Kidney tubule cell (primary cell): ENCODE results near the gene PKP1.

Experiments
- DNase-seq: peaks from one replicate; pipeline ENCODE4 v3.0.0-alpha.2; 2018; ENCODE audit warnings: low spot score

The PKP1 gene

DNA sequence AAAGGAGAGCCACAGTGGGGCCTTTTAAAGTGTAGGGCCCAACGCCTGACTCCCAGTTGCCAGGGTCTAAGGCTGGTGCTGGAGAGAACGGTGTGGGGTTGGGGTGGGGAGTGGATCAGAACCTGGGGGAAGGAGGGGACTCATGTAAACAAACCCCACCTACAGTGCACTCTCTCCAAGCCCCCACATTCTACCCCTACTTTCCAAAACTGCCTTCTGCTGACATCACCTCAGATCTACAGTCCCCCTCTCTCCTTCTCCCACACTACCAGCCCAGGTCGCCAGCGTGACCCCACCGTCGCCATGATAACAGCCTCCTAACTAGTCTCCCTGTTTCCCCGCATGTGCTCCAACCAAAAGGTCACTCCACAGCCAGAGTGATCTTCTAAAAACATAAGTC, 67.6 kb downstream of the PKP1 start:
- DNase-seq = no peak

GRCh38 chr1:201351617-201352016, 68.3 kb downstream of the PKP1 start:
- no peak for DNase-seq

DNA sequence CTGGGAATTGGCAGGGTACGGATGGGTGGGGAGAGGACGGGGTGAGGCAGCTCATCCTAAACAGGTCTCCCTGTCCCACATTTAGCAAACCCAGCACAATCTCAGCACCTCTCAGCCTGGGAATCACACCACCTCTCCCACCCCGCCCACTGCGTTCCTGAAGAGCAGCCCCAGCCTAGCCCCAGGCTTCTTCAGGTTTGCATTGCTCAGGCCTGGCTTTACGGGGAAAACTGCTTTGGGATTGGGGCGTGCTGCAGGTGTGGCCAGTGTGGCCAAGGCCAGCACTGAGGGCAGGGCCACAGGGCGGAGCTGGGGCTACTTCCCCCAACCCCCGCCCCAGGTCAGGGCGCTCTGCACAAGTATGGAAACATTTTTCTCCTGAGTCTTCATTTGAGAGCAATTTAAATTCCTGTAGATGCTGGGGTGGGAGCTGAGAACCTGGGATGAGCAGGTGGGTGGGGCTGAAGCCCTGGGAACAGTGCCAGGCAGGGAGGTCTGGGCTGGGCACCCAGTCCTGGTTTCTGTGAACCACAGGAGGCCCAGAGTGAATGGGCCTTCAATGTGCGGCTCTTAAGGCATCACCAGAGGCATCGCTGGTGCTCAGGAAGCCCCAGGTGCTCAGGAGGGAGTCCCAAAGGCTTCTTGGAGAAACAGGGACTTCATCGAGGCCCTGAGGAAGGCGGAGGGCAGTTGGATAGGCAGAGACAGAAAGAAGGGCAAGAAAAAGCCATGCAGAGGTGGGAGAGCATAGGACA, 70.1 kb downstream of the PKP1 start:
- no peak for DNase-seq

GRCh38 chr1:201354151-201354900, 71.0 kb downstream of the PKP1 start:
- DNase-seq = no peak

DNA sequence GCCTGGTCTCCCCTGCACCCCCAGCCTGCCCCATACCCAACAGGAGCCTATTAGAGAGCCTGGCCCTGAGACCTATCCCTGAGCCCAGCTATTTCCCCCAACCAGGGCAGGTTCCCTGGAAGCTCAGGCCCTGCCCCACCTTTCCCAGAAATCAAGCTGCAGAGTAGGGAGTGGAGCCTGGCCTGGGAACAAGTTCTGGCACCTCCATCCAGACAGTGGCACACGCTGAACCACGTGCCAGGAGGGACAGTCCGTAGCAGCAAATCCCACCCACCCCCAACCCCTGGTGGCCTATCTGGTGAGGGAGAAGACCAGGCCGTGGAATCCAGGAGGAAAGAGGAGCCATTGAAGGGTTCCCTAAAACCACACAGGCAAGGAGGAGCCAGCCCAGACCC, 71.6 kb downstream of the PKP1 start:
- no peak for DNase-seq

- DNase-seq = no peak
These were observed 72.2 kb downstream of the PKP1 start for GRCh38 chr1:201355471-201355870.

GRCh38 chr1:201356236-201356635, 72.9 kb downstream of the PKP1 start:
- DNase-seq = no peak

DNA sequence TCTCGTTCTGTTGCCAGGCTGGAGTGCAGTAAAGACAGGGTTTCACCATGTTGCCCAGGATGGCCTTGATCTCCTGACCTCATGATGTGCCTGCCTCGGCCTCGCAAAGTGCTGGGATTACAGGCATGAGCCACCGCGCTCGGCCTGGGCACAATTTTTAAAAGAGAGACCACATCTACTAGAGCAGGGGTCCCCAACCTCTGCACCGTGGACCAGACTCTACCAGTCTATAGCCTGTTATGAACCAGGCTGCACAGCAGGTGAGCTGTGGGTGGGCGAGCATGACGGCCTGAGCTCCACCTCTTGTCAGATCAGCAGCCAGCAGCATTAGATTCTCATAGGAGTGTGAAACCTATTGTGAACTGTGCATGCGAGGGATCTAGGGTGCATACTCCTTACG, 73.4 kb downstream of the PKP1 start:
- no peak for DNase-seq

- no peak for DNase-seq
These were observed 73.9 kb downstream of the PKP1 start for GRCh38 chr1:201357211-201357610.

DNA sequence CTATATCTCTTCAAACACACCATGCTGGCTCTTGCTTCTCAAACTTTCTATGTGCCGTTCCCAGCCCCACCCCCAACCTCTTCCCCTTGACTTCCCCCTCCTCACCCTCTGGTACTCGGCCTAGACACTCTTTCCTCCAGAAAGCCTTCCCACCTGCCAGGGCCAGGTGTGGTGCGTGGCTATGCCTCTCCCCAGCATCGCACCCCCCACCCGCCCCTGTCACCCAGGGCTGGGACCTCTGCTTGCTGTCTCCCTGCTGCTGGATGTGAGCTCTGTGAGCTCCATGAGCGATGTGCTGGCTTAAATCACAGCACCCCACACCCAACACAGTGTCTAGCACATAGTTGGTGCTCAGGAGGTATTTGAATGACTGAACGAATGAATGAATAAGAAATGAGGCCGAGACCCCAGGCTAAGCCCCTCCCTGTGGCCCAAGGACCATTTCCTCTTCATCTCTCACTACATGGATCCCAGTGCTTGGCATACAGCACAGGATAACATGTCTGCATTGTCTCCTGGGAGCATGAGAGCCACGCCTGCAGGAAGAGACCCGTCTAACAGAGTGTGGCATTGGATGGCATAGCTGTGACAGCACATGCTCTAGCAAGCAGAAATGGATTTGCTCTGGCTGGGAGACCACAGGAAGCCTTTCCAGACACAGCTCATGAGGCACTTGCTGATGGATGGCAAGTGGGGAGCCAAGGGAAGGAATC, 74.5 kb downstream of the PKP1 start:
- no peak for DNase-seq

- peak; percentile 8 for DNase-seq
These were observed 75.3 kb downstream of the PKP1 start for GRCh38 chr1:201358596-201358995.

- DNase-seq = no peak
These were observed 75.9 kb downstream of the PKP1 start for GRCh38 chr1:201359031-201359872.

DNA sequence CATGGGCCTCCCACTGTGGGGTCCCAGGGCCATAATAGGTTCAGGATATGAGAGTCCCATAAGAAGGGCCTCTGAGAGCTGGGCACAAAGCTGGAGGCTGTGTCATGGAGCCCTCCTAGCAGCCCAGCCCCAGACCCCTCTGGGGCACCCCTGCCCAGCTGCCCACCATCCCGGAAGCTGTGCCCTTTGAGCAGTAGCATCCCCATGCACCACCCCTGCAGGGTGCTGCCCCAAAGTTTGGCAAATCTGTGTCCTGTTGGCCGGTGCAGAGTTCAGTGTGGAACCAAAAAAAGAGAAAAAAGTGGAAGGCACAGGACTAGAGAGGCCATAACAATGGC, 76.5 kb downstream of the PKP1 start:
- DNase-seq = no peak

DNA sequence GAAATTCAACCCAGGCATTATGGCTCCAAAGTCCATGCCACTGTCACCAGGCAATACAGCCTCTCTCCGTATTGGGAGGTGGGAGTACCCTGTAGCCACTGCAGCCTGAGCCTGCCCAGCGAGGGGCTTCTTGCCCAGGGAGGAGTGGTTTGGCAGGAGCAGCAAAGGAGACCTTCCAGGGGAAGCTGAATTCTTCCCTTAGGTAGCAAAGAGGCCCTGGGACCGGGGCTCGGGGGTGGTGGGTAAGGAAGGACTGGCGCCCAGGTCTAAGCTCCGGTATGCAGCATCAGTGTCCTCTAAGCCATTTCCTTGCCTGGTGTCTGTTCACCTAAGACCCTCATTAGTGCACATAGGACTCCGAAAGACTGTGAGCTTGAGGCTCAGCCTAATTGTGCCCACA, 77.2 kb downstream of the PKP1 start:
- DNase-seq = no peak

- no peak for DNase-seq
These were observed 77.8 kb downstream of the PKP1 start for GRCh38 chr1:201360901-201361651.

DNA sequence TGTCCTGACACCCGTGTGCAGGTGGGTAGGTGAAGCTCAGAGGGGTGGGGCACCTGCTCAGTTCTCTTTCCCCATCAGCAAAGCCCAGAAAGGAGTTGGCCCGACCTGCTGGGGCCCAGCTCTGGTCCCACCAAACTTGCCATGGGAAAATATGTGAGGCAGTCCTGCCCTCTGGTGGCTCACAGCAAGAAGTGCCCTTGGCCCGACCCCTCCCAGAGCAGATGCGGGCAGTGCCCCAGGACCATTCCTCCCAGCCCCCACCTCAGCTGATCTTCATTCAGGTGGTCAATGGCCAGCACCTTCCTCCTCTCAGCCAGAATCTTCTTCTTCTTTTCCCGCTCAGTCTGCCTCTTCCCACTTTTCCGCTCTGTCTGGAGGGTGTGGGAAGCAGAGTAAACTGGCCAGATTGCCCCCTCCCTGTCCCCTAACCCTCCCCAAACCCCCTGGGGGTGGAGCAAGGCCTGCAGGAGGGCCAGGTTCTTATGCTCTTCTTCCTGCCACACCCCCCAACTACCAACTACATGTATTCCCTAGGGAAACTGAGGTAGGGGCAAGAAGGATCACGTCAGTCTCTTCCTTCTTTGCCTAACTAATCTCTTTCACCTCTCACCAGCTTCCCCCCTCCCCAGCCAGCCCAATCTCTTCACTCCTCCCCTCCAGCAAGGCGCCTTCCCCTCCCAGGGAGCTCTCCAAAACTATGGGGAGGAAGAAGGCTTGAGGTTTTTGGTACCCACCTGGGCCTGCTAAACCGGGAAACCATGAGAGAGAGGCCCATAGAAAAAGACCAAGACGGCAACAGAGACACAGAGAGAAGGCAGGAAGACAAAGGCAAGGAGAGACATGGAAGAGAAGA, 78.6 kb downstream of the PKP1 start:
- peak; percentile 56 for DNase-seq

GRCh38 chr1:201362906-201363305, 79.6 kb downstream of the PKP1 start:
- DNase-seq = no peak

DNA sequence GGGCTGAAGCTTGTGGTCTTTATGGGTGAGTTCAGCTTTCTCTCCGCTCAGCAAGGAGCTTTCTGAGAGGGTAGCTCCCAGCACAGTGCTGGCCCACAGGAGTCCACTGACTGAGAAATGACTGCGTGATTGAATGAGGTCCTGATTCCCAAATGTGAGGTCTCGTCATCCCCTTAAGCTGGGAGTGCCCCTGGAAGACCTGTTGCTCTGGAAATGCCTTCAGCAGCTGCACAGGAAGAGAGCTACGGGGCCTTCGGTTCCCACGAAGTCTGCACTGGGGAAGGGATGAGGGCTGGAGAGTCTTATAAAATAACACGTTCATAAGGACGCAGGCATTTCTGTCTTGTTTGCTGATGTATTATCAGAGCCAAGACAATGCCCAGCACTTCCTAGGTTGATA, 80.2 kb downstream of the PKP1 start:
- no peak for DNase-seq

DNA sequence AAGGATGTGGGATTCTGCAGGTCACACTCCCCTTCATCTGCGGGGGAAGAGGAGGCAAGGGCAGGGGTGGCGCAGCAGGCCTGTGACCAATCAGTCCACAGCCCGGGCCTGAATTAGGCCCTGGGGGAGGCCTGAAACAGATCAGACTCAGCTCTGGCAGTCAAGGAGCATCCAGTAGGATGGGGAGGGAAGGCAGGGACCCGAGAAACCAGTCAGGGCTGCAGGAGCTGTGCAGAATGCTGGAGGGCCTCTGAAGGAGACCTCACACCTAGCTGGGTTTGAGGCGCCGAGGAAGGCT, 81.5 kb downstream of the PKP1 start:
- no peak for DNase-seq

- no peak for DNase-seq
These were observed 81.9 kb downstream of the PKP1 start for GRCh38 chr1:201365251-201365650.

DNA sequence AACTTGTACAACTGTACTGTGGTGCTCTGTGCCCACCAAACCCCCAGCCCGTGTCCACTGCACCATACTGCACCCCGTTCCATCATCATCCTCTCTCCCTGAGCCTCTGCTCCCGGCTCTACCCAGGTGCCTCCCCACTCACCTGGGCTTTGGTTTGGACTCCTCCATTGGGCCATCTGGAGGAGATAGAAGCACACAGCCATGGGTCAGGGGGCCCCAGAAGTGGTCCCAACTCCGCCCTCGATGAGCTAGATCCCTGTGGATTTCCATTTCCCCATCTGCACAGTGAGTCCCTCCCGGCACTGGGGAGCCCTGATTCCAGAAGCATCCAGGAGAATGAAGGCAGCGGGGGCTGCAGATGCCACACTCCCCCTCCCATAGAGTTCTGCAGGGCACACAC, 83.4 kb downstream of the PKP1 start:
- DNase-seq = no peak
